A549 (cell line): ENCODE data around the gene QPCTL.

ENCODE experiments used
- ATOH8 ChIP-seq: fragments of 250-450 bp; sonication (Bioruptor Pico); IDR thresholded peaks from 2 replicates; pipeline ENCODE4 v1.5.0; 2020; ENCODE audit warnings: low read depth, mild to moderate bottlenecking, moderate library complexity
- BHLHE40 ChIP-seq: IDR thresholded peaks from 2 replicates; pipeline ENCODE4 v1.6.1; 2012; ENCODE audit warnings: low read depth, low read length, inconsistent platforms
- HDAC2 ChIP-seq: fragments of 200-600 bp; sonication (generic); IDR thresholded peaks from 2 replicates; pipeline ENCODE4 v1.6.1; 2016
- JUNB ChIP-seq: fragments of >200 bp; sonication (Bioruptor Twin); formaldehyde crosslinking; IDR thresholded peaks from 2 replicates; pipeline ENCODE4 v1.6.1; 2016
- POLR2A ChIP-seq: IDR thresholded peaks from 2 replicates; pipeline ENCODE4 v1.6.1; 2012; ENCODE audit warnings: mild to moderate bottlenecking, low read length
- REST ChIP-seq: fragments of 200-600 bp; sonication (generic); IDR thresholded peaks from 2 replicates; pipeline ENCODE4 v1.6.1; 2016; ENCODE audit warnings: antibody characterized with exemption, mild to moderate bottlenecking, moderate library complexity

- TF ChIP-seq JUNB: no peak
- no peak for TF ChIP-seq BHLHE40
- no peak for TF ChIP-seq HDAC2
- no peak for TF ChIP-seq REST
- no peak for TF ChIP-seq ATOH8 (CRISPR knock-in tag)
- TF ChIP-seq POLR2A: no peak
Measured at GRCh38 chr19:45667620-45668341, 24.7 kb upstream of the QPCTL start, which contains the start of gene GIPR.
